PC-3 (cell line): Measurements from ENCODE around the gene PRSS33. TPM values are rescaled to one million over a fixed set of nuclear protein-coding genes. Genes with fewer than 3 reads are reported as not detected.

ENCODE experiments used
- ATAC-seq: fragments of 200-7000 bp; cut with Tn5 transposase; 2 replicates; pipeline ENCODE4 v1.9.1; 2020; ENCODE audit warnings: mild to moderate bottlenecking, moderate library complexity
- BruUV-seq: library from RNA; stranded (reverse); fragments of 400-500 nt; replicated peaks from 2 replicates; lab custom pipeline; 2021; lab: Mats Ljungman, UMichigan
- CTCF ChIA-PET: fragments of 300-600 bp; sonication (Branson Sonifier 250); formaldehyde crosslinking; loops from one replicate; lab custom pipeline; 2022; ENCODE audit warnings: antibody characterized with exemption; lab: Charles Lee
- POLR2A ChIA-PET: fragments of 300-600 bp; sonication (Branson Sonifier 250); formaldehyde crosslinking; loops from one replicate; lab custom pipeline; 2022; ENCODE audit warnings: antibody characterized with exemption; ENCODE audit not compliant: unreplicated experiment; lab: Charles Lee
- DNase-seq: peaks from one replicate; pipeline ENCODE4 v3.0.0-alpha.2; 2015
- H2AFZ ChIP-seq: fragments of 300-600 bp; sonication (generic); 2 replicates; pipeline ENCODE4 v1.6.0; 2016; ENCODE audit warnings: antibody characterized with exemption, low read length
- H3F3A ChIP-seq: fragments of 300-600 bp; sonication (generic); one replicate; pipeline ENCODE4 v1.6.0; 2017; ENCODE audit warnings: antibody characterized with exemption, low read length, control low read depth, mild to moderate bottlenecking; ENCODE audit not compliant: unreplicated experiment
- H3K27ac ChIP-seq: fragments of 300-600 bp; sonication (generic); 2 replicates; pipeline ENCODE4 v1.5.1; 2016; ENCODE audit warnings: mild to moderate bottlenecking, low read length
- H3K27me3 ChIP-seq: fragments of 300-600 bp; sonication (generic); 2 replicates; pipeline ENCODE4 v1.6.1; 2016; ENCODE audit warnings: low read length, mixed read lengths
- H3K36me3 ChIP-seq: fragments of 300-600 bp; sonication (generic); 2 replicates; pipeline ENCODE4 v1.6.1; 2016; ENCODE audit warnings: low read depth, mixed run types, low read length, mixed read lengths
- H3K4me1 ChIP-seq: fragments of 300-600 bp; sonication (generic); 2 replicates; pipeline ENCODE4 v1.5.1; 2016; ENCODE audit warnings: low read length; ENCODE audit not compliant: insufficient read depth
- H3K4me2 ChIP-seq: fragments of 300-600 bp; sonication (generic); 2 replicates; pipeline ENCODE4 v1.6.0; 2016; ENCODE audit warnings: low read length
- H3K4me3 ChIP-seq: fragments of 300-600 bp; sonication (generic); 2 replicates; pipeline ENCODE4 v1.5.1; 2016; ENCODE audit warnings: mild to moderate bottlenecking, low read length, mixed read lengths
- H3K79me2 ChIP-seq: fragments of 300-600 bp; sonication (generic); 2 replicates; pipeline ENCODE4 v1.6.1; 2017; ENCODE audit warnings: low read length, mixed read lengths
- H3K9ac ChIP-seq: fragments of 300-600 bp; sonication (generic); 2 replicates; pipeline ENCODE4 v1.6.0; 2016; ENCODE audit warnings: mild to moderate bottlenecking, low read length
- H3K9me2 ChIP-seq: fragments of 300-600 bp; sonication (generic); replicated peaks from 2 replicates; pipeline ENCODE4 v1.6.1; 2016; ENCODE audit warnings: mixed run types, low read length, mixed read lengths
- H3K9me3 ChIP-seq: fragments of 300-600 bp; sonication (generic); 2 replicates; pipeline ENCODE4 v1.6.1; 2016; ENCODE audit warnings: low read length, mixed read lengths
- H4K20me1 ChIP-seq: fragments of 300-600 bp; sonication (generic); 2 replicates; pipeline ENCODE4 v1.6.1; 2016; ENCODE audit warnings: low read length, mixed read lengths
- CTCF ChIP-seq: fragments of 300-600 bp; sonication (generic); conservative IDR thresholded peaks from 2 replicates; pipeline ENCODE4 v1.5.1; 2017; ENCODE audit warnings: antibody characterized with exemption, low read depth, mild to moderate bottlenecking, low read length
- EZH2 ChIP-seq: fragments of 300-600 bp; sonication (generic); IDR thresholded peaks from one replicate; pipeline ENCODE4 v1.6.1; 2017; ENCODE audit warnings: antibody characterized with exemption, mild to moderate bottlenecking, low read length; ENCODE audit not compliant: unreplicated experiment
- EZH2phosphoT487 ChIP-seq: fragments of 300-600 bp; sonication (generic); IDR thresholded peaks from 2 replicates; pipeline ENCODE4 v1.6.1; 2018; ENCODE audit warnings: mild to moderate bottlenecking, antibody characterized with exemption, low read length, borderline replicate concordance
- intact Hi-C: fragments of 100-400 bp; cut with micrococcal nuclease; formaldehyde crosslinking; loops from 2 replicates; pipeline ENCODE4 v1.9.0; 2023
- total RNA-seq: library from RNA; depleted of rRNA; stranded (reverse); fragments of >200 nt; gene quantifications from 2 replicates; pipeline ENCODE4 v1.2.3, GENCODE V29; 2014

Gene PRSS33
- total RNA-seq, 1 experiment from 2014 or later: 0.11 TPM

DNA sequence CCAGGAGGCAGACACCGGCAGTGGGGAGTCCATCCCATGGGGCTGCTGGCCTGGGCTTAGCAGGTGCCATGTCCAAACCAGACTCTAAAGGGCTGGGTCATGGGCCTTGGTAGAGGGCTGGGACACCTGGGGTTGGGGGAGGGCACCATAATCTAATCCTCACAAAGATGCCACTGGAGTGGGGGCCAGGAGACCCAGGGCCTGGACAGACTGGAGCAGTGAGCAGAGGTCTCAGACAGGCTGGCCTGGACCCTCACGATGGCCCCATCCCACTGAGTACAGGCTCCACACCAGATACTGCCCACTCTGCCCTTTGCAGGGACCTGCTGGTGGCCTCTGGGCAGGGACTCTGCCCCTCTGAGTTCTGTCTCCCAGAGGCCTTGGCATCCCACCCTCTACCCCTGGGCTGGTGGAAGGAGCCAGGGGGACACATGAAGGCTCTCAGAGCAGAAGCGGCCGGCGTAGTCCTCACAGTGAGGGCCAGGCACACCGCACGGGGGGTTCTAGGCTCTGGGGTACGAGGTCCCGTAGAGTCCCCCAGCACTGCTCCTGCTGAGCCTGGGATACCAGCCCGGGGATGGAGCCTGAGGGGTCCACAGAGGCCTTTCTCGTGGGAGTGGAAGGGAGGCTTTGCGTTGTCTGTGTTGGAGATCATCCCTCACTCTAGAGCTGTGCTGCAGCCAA, 44.9 kb downstream of the PRSS33 start:
- BruUV-seq: no TSS peak
- ChIA-PET POLR2A (no interaction called here), CTCF (no interaction called here)
- Histone ChIP-seq H3K9me3 (no peaks in the 10 kb centered on the region), H3K9me2 (no peaks in the 10 kb centered on the region), H3K4me3 (no peak overlapping the region), H3K27me3 (no peaks in the 10 kb centered on the region), H3K4me2 (no peak overlapping the region), H2AFZ (no peak overlapping the region), H3K27ac (no peak overlapping the region), H3K36me3 (no peaks in the 10 kb centered on the region), H3K79me2 (no peaks in the 10 kb centered on the region), H3F3A (no peaks in the 10 kb centered on the region), H4K20me1 (no peaks in the 10 kb centered on the region), H3K4me1 (no peaks in the 10 kb centered on the region), H3K9ac (no peak overlapping the region)
- intact Hi-C loops: no loop called here
- TF ChIP-seq EZH2 (no peak), EZH2phosphoT487 (no peak), CTCF (no peak)
- ATAC-seq: no peak
- no peak for DNase-seq

- no peak for TF ChIP-seq EZH2phosphoT487
- H3K9ac ChIP-seq: no peak overlapping the region
- H4K20me1 ChIP-seq: no peaks in the 10 kb centered on the region
- H3K36me3 ChIP-seq: no peaks in the 10 kb centered on the region
- no peak overlapping the region for H3K4me2 ChIP-seq
- DNase-seq (no peak), ATAC-seq (no peak)
- no peaks in the 10 kb centered on the region for H3K27me3 ChIP-seq
- no peak overlapping the region for H3K27ac ChIP-seq
- H3K4me3 ChIP-seq: no peak overlapping the region
- H3K9me3 ChIP-seq: no peaks in the 10 kb centered on the region
- CTCF ChIA-PET: no interaction called here
- H3K9me2 ChIP-seq: no peaks in the 10 kb centered on the region
- BruUV-seq: no TSS peak
- H3K79me2 ChIP-seq: no peaks in the 10 kb centered on the region
- no peak overlapping the region for H2AFZ ChIP-seq
- POLR2A ChIA-PET: no interaction called here
- H3K4me1 ChIP-seq: no peaks in the 10 kb centered on the region
- intact Hi-C loops: no loop called here
- no peaks in the 10 kb centered on the region for H3F3A ChIP-seq
These were observed 46.2 kb downstream of the PRSS33 start for GRCh38 chr16:2741168-2741567.

- intact Hi-C loops: no loop called here
- Histone ChIP-seq H2AFZ (no peak overlapping the region), H3K4me2 (no peak overlapping the region), H3F3A (no peaks in the 10 kb centered on the region), H3K27me3 (no peaks in the 10 kb centered on the region), H3K79me2 (no peaks in the 10 kb centered on the region), H3K9me2 (no peaks in the 10 kb centered on the region), H4K20me1 (no peaks in the 10 kb centered on the region), H3K27ac (no peak overlapping the region), H3K4me1 (no peaks in the 10 kb centered on the region), H3K4me3 (no peak overlapping the region), H3K9ac (no peak overlapping the region), H3K9me3 (no peaks in the 10 kb centered on the region), H3K36me3 (no peaks in the 10 kb centered on the region)
- DNase-seq (no peak), ATAC-seq (no peak)
- TF ChIP-seq EZH2phosphoT487 (no peak), CTCF (no peak), EZH2 (no peak)
- ChIA-PET CTCF (no interaction called here), POLR2A (no interaction called here)
- BruUV-seq: no TSS peak
These were observed 46.9 kb downstream of the PRSS33 start for GRCh38 chr16:2740476-2740875.
